ENCODE measurements around the gene GZF1. TPM values are rescaled to one million over a fixed set of nuclear protein-coding genes. Genes with fewer than 3 reads are reported as not detected.

GZF1 gene
- total RNA-seq, 4 donors from 2014 or later = 16.3 to 37.2 (median 20.3) TPM

DNA sequence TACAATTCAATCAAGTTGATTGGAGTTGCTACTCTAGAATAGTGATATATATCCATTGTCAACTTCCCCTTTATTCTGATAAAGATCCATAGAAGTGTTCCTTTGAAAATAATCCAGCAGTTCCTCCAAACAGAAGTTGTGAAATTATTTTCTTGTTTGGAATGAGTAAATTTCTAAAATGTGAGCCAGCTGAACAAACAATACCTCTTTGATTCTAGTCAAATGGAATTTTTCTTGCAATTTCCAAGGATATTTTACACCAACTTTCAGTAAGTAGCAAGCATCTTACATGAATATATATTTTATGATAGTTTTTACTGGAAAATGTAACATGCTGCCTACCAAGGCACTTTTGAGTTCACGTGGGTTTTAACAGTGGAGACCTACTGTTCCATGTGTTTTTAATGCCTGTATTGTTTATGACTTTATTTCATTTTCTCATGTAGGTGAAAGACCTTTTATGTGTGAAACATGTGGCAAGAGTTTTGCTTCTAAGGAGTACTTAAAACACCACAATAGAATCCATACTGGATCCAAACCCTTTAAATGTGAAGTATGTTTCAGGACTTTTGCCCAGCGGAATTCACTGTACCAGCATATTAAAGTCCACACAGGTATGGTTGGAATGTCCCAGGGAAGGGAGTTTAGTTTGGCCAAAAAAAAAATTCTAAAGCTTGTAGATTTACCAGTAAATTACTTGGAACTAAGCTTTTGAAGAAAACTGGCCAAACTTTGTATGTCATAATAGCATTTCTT lies 6.5 kb downstream of the GZF1 start:
- 53 to 63% methylated on average over 2 of the region's 2 CpGs for WGBS, 2 donors
- H3K27ac ChIP-seq = peak overlapping the region in 2 of 4 donors; percentile 4 to 28
- no peak for DNase-seq (ENCODE audit: low spot score in 2 of 2)
- no peaks in the 10 kb centered on the region for H3K9me3 ChIP-seq
- TF ChIP-seq, protein P1, sequence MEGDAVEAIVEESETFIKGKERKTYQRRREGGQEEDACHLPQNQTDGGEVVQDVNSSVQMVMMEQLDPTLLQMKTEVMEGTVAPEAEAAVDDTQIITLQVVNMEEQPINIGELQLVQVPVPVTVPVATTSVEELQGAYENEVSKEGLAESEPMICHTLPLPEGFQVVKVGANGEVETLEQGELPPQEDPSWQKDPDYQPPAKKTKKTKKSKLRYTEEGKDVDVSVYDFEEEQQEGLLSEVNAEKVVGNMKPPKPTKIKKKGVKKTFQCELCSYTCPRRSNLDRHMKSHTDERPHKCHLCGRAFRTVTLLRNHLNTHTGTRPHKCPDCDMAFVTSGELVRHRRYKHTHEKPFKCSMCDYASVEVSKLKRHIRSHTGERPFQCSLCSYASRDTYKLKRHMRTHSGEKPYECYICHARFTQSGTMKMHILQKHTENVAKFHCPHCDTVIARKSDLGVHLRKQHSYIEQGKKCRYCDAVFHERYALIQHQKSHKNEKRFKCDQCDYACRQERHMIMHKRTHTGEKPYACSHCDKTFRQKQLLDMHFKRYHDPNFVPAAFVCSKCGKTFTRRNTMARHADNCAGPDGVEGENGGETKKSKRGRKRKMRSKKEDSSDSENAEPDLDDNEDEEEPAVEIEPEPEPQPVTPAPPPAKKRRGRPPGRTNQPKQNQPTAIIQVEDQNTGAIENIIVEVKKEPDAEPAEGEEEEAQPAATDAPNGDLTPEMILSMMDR (IDR thresholded peaks at IDR 0.05) = no peak
- TF ChIP-seq EP300 (IDR thresholded peaks at IDR 0.05) (no peak), POLR2A (IDR thresholded peaks at IDR 0.05) (no peak)
- peaks cover 0 to 44% (median 24%) of the 10 kb centered on the region in 4 donors for H3K4me1 ChIP-seq
- H3K27me3 ChIP-seq = no peaks in the 10 kb centered on the region
- peaks cover 0 to 74% (median 0%) of the 10 kb centered on the region in 3 donors for H3K36me3 ChIP-seq
- no peak overlapping the region for H3K4me3 ChIP-seq

DNA sequence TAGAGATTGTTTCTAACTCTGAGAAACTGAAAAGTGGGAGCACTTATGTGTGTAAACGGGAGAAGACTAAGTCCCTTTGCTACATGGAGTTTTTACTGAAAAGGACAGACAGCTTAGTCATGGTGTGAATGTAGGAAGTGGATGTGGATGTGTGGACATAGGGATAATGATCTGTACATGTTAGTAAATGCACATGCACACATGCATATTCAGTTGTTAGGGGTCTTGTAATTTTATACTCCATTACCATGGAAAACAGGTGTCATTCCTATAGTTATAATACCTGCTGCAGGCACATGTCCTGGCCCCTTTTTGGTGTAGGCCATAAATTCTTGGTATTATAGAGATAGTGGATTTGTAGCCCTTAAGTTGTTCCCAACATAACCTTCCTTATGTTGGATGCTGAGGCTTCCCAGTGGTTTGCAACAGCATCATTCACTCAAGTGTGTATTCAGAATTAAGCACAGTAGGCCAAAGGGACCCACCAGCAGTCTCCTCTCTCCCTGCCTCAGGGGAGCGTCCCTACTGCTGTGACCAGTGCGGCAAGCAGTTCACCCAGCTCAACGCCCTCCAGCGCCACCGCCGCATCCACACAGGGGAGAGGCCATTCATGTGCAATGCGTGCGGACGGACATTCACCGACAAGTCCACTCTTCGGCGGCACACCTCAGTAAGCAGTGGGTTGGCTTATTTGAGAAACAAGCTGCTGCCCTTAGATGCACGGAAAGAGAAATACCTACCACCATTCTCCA lies 7.3 kb downstream of the GZF1 start:
- no peaks in the 10 kb centered on the region for H3K9me3 ChIP-seq
- peaks cover 0 to 78% (median 0%) of the 10 kb centered on the region in 3 donors for H3K36me3 ChIP-seq
- no peak for DNase-seq (ENCODE audit: low spot score in 2 of 2)
- no peaks in the 10 kb centered on the region for H3K27me3 ChIP-seq
- no peak overlapping the region for H3K27ac ChIP-seq
- H3K4me1 ChIP-seq = peaks cover 0 to 40% (median 24%) of the 10 kb centered on the region in 4 donors
- no peak overlapping the region for H3K4me3 ChIP-seq
- WGBS, 2 donors = 79 to 90% methylated on average over 8 to 13 of the region's 14 CpGs
- TF ChIP-seq POLR2A (IDR thresholded peaks at IDR 0.05) = no peak
- TF ChIP-seq, protein P1 (IDR thresholded peaks at IDR 0.05) = no peak
- TF ChIP-seq EP300 (IDR thresholded peaks at IDR 0.05) = no peak

DNA sequence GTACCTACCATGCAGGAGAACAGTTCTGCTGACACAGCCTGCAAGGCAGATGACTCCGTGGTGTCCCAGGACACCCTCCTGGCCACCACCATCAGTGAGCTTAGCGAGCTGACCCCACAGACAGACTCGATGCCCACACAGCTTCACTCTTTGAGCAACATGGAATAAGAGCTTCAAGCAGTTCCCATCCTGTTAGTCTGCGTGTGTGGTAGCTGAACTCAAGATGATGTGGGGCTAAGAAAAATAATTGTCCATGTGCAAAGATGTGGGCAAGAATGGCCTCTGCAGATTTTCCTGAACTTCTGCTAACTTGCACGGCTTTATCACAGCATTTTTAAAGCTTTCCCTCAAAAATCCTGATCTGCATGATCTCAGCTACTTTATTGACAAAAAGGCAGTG lies 8.3 kb downstream of the GZF1 start:
- Histone ChIP-seq H3K27me3 (no peaks in the 10 kb centered on the region), H3K27ac (no peak overlapping the region), H3K4me3 (no peak overlapping the region), H3K9me3 (no peaks in the 10 kb centered on the region), H3K36me3 (peaks cover 0 to 74% (median 0%) of the 10 kb centered on the region in 3 donors), H3K4me1 (peaks cover 0 to 35% (median 23%) of the 10 kb centered on the region in 4 donors)
- DNase-seq (ENCODE audit: low spot score in 2 of 2) = no peak
- 92 to 93% methylated on average over 5 of the region's 5 CpGs for WGBS, 2 donors
- TF ChIP-seq POLR2A (IDR thresholded peaks at IDR 0.05) (no peak), EP300 (IDR thresholded peaks at IDR 0.05) (no peak)
- TF ChIP-seq, protein P1 (IDR thresholded peaks at IDR 0.05) = no peak

DNA sequence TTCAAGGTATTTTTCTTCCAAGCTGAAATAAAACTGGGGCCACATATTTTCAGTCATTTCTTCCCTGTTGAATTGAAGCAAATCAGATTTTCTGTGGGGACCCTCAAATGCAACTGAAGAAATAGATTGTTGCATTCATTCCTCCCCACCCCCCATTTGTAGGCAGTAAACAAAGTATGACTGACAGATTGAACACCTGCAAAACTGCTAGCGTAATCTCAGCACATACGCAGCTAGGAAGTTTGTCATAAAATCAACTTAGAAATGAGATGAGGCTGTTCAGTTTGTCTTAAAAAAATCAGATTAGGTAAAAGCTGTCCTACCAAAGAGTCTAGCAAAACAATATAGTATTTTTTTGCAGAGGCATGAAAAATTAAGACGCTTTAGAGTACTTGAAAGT lies 8.9 kb downstream of the GZF1 start:
- 66 to 81% methylated on average over 3 of the region's 3 CpGs for WGBS, 2 donors
- peaks cover 0 to 74% (median 0%) of the 10 kb centered on the region in 3 donors for H3K36me3 ChIP-seq
- H3K4me3 ChIP-seq = no peak overlapping the region
- DNase-seq (ENCODE audit: low spot score in 2 of 2) = no peak
- no peaks in the 10 kb centered on the region for H3K27me3 ChIP-seq
- H3K27ac ChIP-seq = no peak overlapping the region
- H3K9me3 ChIP-seq = no peaks in the 10 kb centered on the region
- H3K4me1 ChIP-seq = peaks cover 0 to 29% (median 17%) of the 10 kb centered on the region in 4 donors
- TF ChIP-seq EP300 (IDR thresholded peaks at IDR 0.05) (no peak), POLR2A (IDR thresholded peaks at IDR 0.05) (no peak)
- TF ChIP-seq, protein P1 (IDR thresholded peaks at IDR 0.05) = no peak

DNA sequence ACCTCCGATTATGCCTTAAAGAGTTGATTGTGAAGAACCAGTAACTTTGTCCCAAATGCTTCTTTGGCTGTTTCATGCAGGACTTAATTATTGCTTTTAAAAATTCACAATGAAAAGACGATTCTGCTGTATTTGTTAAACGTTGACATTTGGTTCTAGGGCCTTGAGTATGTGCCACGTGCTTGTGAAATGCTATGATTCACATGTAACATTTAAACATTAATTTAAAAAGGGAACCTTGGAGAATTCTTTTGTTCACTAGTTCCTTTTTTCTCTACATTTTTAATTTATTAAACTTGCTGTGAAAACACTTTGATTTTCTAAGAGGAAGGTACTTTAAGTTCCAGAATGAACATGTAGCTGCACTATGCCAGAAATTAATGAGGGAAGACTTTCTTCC lies 9.5 kb downstream of the GZF1 start:
- WGBS, 2 donors = 65 to 69% methylated on average over 4 of the region's 4 CpGs
- DNase-seq (ENCODE audit: low spot score in 2 of 2) = no peak
- peaks cover 0 to 23% (median 13%) of the 10 kb centered on the region in 4 donors for H3K4me1 ChIP-seq
- H3K9me3 ChIP-seq = no peaks in the 10 kb centered on the region
- no peaks in the 10 kb centered on the region for H3K27me3 ChIP-seq
- H3K36me3 ChIP-seq = peaks cover 0 to 75% (median 0%) of the 10 kb centered on the region in 3 donors
- no peak overlapping the region for H3K4me3 ChIP-seq
- TF ChIP-seq POLR2A (IDR thresholded peaks at IDR 0.05) = no peak
- TF ChIP-seq EP300 (IDR thresholded peaks at IDR 0.05) = no peak
- TF ChIP-seq, protein P1 (IDR thresholded peaks at IDR 0.05) = no peak
- no peak overlapping the region for H3K27ac ChIP-seq
